HG03460 (cell line): ENCODE data around the gene ANKDD1B.
"Not testable (repeated sequence)": the region's sequence is repeated elsewhere in the genome, so short reads cannot be mapped to it uniquely, and the experiment has no call there.

ENCODE experiments used
- ATAC-seq: cut with Tn5 transposase; IDR thresholded peaks from one replicate; pipeline ENCODE4 v1.9.1; 2021; ENCODE audit not compliant: unreplicated experiment

ANKDD1B gene

GRCh38 chr5:75611311-75612225 is at the start of gene ANKDD1B:
TSS of gene ANKDD1B (plus strand) at chr5:75611453. CDS start at chr5:75611635, 182 bp downstream.
- no peak for ATAC-seq

GRCh38 chr5:75565991-75566709 is 45.1 kb upstream of the ANKDD1B start:
- not testable (repeated sequence) for ATAC-seq

- ATAC-seq: peak; percentile 81
Observed at GRCh38 chr5:75566710-75567309, 44.4 kb upstream of the ANKDD1B start.

GRCh38 chr5:75567710-75568109 is 43.5 kb upstream of the ANKDD1B start:
- no peak for ATAC-seq

- no peak for ATAC-seq
Observed at GRCh38 chr5:75568202-75568601, 43.1 kb upstream of the ANKDD1B start.

GRCh38 chr5:75571547-75571946 is 39.7 kb upstream of the ANKDD1B start:
- no peak for ATAC-seq

GRCh38 chr5:75574791-75575190 is 36.5 kb upstream of the ANKDD1B start:
- ATAC-seq: peak; percentile 22

GRCh38 chr5:75578280-75578679 is 33.0 kb upstream of the ANKDD1B start:
- not testable (repeated sequence) for ATAC-seq

GRCh38 chr5:75584641-75585040 is 26.6 kb upstream of the ANKDD1B start:
- no peak for ATAC-seq

- ATAC-seq: no peak
Observed at GRCh38 chr5:75588666-75589065, 22.6 kb upstream of the ANKDD1B start.

GRCh38 chr5:75600535-75600934 is 10.7 kb upstream of the ANKDD1B start:
- no peak for ATAC-seq

- no peak for ATAC-seq
Observed at GRCh38 chr5:75601567-75601966, 9.7 kb upstream of the ANKDD1B start.

- no peak for ATAC-seq
Observed at GRCh38 chr5:75601996-75602395, 9.3 kb upstream of the ANKDD1B start.

- ATAC-seq: no peak
Observed at GRCh38 chr5:75603371-75603770, 7.9 kb upstream of the ANKDD1B start.

- ATAC-seq: no peak
Observed at GRCh38 chr5:75603821-75604220, 7.4 kb upstream of the ANKDD1B start.

- ATAC-seq: not testable (repeated sequence)
Observed at GRCh38 chr5:75607341-75607740, 3.9 kb upstream of the ANKDD1B start.

- ATAC-seq: no peak
Observed at GRCh38 chr5:75608870-75609269, 2.4 kb upstream of the ANKDD1B start.

- ATAC-seq: no peak
Observed at GRCh38 chr5:75610201-75610600, 1.1 kb upstream of the ANKDD1B start.

- ATAC-seq: not testable (repeated sequence)
Observed at GRCh38 chr5:75610859-75611310, 368 bp upstream of the ANKDD1B start.

- ATAC-seq: no peak
Observed at GRCh38 chr5:75612226-75612569, 945 bp downstream of the ANKDD1B start.

- ATAC-seq: no peak
Observed at GRCh38 chr5:75612901-75613300, 1.6 kb downstream of the ANKDD1B start.

GRCh38 chr5:75614176-75614575 is 2.9 kb downstream of the ANKDD1B start:
- ATAC-seq: no peak
